ENCODE results near the gene RELN.

- no peak for TF ChIP-seq CTCF (IDR thresholded peaks at IDR 0.05)
- no peak for TF ChIP-seq POLR2A (IDR thresholded peaks at IDR 0.05)
Observed at GRCh38 chr7:103932389-103932788, 57.1 kb downstream of the RELN start.

Measured in thyroid gland (tissue), 4 donors.